Sigmoid colon (tissue), 7 donors: Measurements from ENCODE around the gene NOX5. TPM values are rescaled to one million over a fixed set of nuclear protein-coding genes. Genes with fewer than 3 reads are reported as not detected.
"Not testable (repeated sequence)": the region's sequence is repeated elsewhere in the genome, so short reads cannot be mapped to it uniquely, and the experiment has no call there.

Experiments
- DNase-seq: peaks from one replicate; pipeline ENCODE4 v3.0.0-alpha.2; 2019
- H3K27ac ChIP-seq, 4 donors: fragments of 200-600 bp; sonication (generic); one replicate each; pipeline ENCODE4 v1.5.1; 2016 to 2019; ENCODE audit warnings: mild to moderate bottlenecking in 1 of 4
- H3K27me3 ChIP-seq, 3 donors: fragments of 200-600 bp; sonication (generic); one replicate each; pipeline ENCODE4 v1.5.1; 2019; ENCODE audit warnings: mild to moderate bottlenecking in 1 of 3
- H3K36me3 ChIP-seq, 4 donors: fragments of 200-600 bp; sonication (generic); one replicate each; pipeline ENCODE4 v1.5.1; 2016 to 2019
- H3K4me1 ChIP-seq, 4 donors: fragments of 200-600 bp; sonication (generic); one replicate each; pipeline ENCODE4 v1.5.1; 2017 to 2019
- H3K4me3 ChIP-seq, 4 donors: fragments of 200-600 bp; sonication (generic); one replicate each; pipeline ENCODE4 v1.5.1; 2017 to 2019; ENCODE audit warnings: mild to moderate bottlenecking in 2 of 4, moderate library complexity in 1 of 4
- H3K9me3 ChIP-seq, 4 donors: fragments of 200-600 bp in 3 of 4; sonication (generic) in 3 of 4; one replicate each; pipeline versions ENCODE4 v1.5.1 to v1.6.1; 2013 to 2019
- CTCF ChIP-seq, 4 experiments: fragments of 450-650 bp in 3 of 4; fragments of 200-600 bp in 1 of 4; IDR thresholded peaks; one replicate each; pipeline ENCODE4 v1.5.1; 2016 to 2019; ENCODE audit warnings: antibody characterized with exemption in 4 of 4, mild to moderate bottlenecking in 3 of 4, moderate library complexity in 2 of 4
- EP300 ChIP-seq, 4 donors: sonication (generic); formaldehyde crosslinking; IDR thresholded peaks; one replicate each; pipeline ENCODE4 v1.6.1; 2017; ENCODE audit warnings: antibody characterized with exemption in 4 of 4
- POLR2A ChIP-seq, 2 donors: fragments of 450-650 bp; IDR thresholded peaks; one replicate each; pipeline ENCODE4 v1.6.1; 2016; ENCODE audit warnings: antibody characterized with exemption in 2 of 2, mild to moderate bottlenecking in 2 of 2, moderate library complexity in 2 of 2
- POLR2AphosphoS5 ChIP-seq, 4 donors: sonication (generic); formaldehyde crosslinking; IDR thresholded peaks; one replicate each; pipeline ENCODE4 v1.6.1; 2017; ENCODE audit warnings: antibody characterized with exemption in 4 of 4
- WGBS, 2 donors: extraction: QIAGEN DNeasy Blood & Tissue Kit; methylation state at CpG; one replicate each; pipeline ENCODE4 v1.1.7; 2013; 5-methylcytosine and 5-hydroxymethylcytosine counted together
- intact Hi-C: fragments of 100-400 bp; cut with DNase I; formaldehyde crosslinking; loops from one replicate; pipeline ENCODE4 v1.15.1; 2023
- polyA plus RNA-seq, 3 donors: library from polyadenylated mRNA; stranded (reverse); fragments of 200-250 nt; gene quantifications; one replicate each; pipeline ENCODE4 v1.2.3, GENCODE V29; 2013
- total RNA-seq, 4 donors: library from RNA; depleted of rRNA; stranded (reverse); fragments of >200 nt; gene quantifications; one replicate each; pipeline ENCODE4 v1.1.0, GENCODE V29; 2016
- donor health status: healthy with polysubstance abuse.
- donor health status: Bipolar disorder and iron deficiency.
- donor health status: healthy.

Gene NOX5
- total and polyA plus RNA-seq, 7 donors: 0.16 to 0.49 (median 0.36) TPM; not detected in 4

- Histone ChIP-seq H3K27me3 (peaks cover 0 to 10% (median 2%) of the 10 kb centered on the region in 3 donors), H3K9me3 (peaks cover 0 to 3% (median 0%) of the 10 kb centered on the region in 4 donors), H3K4me3 (no peak overlapping the region), H3K4me1 (no peaks in the 10 kb centered on the region), H3K36me3 (no peaks in the 10 kb centered on the region), H3K27ac (no peak overlapping the region)
- intact Hi-C loops: loop anchor here (10.0 kb wide), 1 partner anchor 87 kb away; no protein-coding TSS in a partner anchor
- TF ChIP-seq CTCF (IDR thresholded peaks at IDR 0.05): no peak
- TF ChIP-seq POLR2AphosphoS5 (IDR thresholded peaks at IDR 0.05): no peak
- TF ChIP-seq EP300 (IDR thresholded peaks at IDR 0.05): no peak
- TF ChIP-seq POLR2A (IDR thresholded peaks at IDR 0.05): no peak
- 92 to 93% methylated on average over 3 of the region's 3 CpGs for WGBS, 2 donors
- DNase-seq: peak; percentile 3
These were observed 53.7 kb downstream of the NOX5 start for GRCh38 chr15:69068157-69068556.

GRCh38 chr15:69069290-69069689 is 54.8 kb downstream of the NOX5 start:
- H3K27ac ChIP-seq, DNase-seq, H3K4me3 ChIP-seq, H3K4me1 ChIP-seq, H3K9me3 ChIP-seq, H3K36me3 ChIP-seq: not testable (repeated sequence)
- peaks cover 2 to 21% (median 8%) of the 10 kb centered on the region in 3 donors for H3K27me3 ChIP-seq
- intact Hi-C loops: loop anchor here (10.0 kb wide), 1 partner anchor 86 kb away; no protein-coding TSS in a partner anchor

GRCh38 chr15:69069996-69070395 is 55.5 kb downstream of the NOX5 start:
- Histone ChIP-seq H3K36me3 (no peaks in the 10 kb centered on the region), H3K27me3 (peaks cover 2 to 28% (median 12%) of the 10 kb centered on the region in 3 donors), H3K4me3 (no peak overlapping the region), H3K9me3 (peaks cover 0 to 3% (median 0%) of the 10 kb centered on the region in 4 donors), H3K27ac (no peak overlapping the region), H3K4me1 (peaks cover 0 to 14% (median 11%) of the 10 kb centered on the region in 4 donors)
- 91 to 93% methylated on average over 7 of the region's 7 CpGs for WGBS, 2 donors
- intact Hi-C loops: loop anchor here (10.0 kb wide), 1 partner anchor 85 kb away; no protein-coding TSS in a partner anchor
- peak; percentile 8 for DNase-seq
- TF ChIP-seq CTCF (IDR thresholded peaks at IDR 0.05) (no peak), POLR2A (IDR thresholded peaks at IDR 0.05) (no peak), POLR2AphosphoS5 (IDR thresholded peaks at IDR 0.05) (no peak), EP300 (IDR thresholded peaks at IDR 0.05) (no peak)

- H3K27ac ChIP-seq: no peak overlapping the region
- H3K27me3 ChIP-seq: peaks cover 2 to 32% (median 12%) of the 10 kb centered on the region in 3 donors
- no peak overlapping the region for H3K4me3 ChIP-seq
- TF ChIP-seq CTCF (IDR thresholded peaks at IDR 0.05) (no peak), EP300 (IDR thresholded peaks at IDR 0.05) (no peak), POLR2AphosphoS5 (IDR thresholded peaks at IDR 0.05) (no peak), POLR2A (IDR thresholded peaks at IDR 0.05) (no peak)
- intact Hi-C loops: no loop called here
- WGBS, 2 donors: 87 to 89% methylated on average over 1 of the region's 1 CpG
- H3K36me3 ChIP-seq: no peaks in the 10 kb centered on the region
- no peak for DNase-seq
- peaks cover 0 to 15% (median 11%) of the 10 kb centered on the region in 4 donors for H3K4me1 ChIP-seq
- H3K9me3 ChIP-seq: peaks cover 0 to 3% (median 0%) of the 10 kb centered on the region in 4 donors
These were observed 55.9 kb downstream of the NOX5 start for GRCh38 chr15:69070396-69070795.

- peak; percentile 39 for DNase-seq
- Histone ChIP-seq H3K4me3 (no peak overlapping the region), H3K9me3 (peaks cover 0 to 3% (median 0%) of the 10 kb centered on the region in 4 donors), H3K27ac (no peak overlapping the region), H3K4me1 (peaks cover 0 to 15% (median 11%) of the 10 kb centered on the region in 4 donors), H3K27me3 (peaks cover 2 to 34% (median 12%) of the 10 kb centered on the region in 3 donors), H3K36me3 (no peaks in the 10 kb centered on the region)
- WGBS, 2 donors: 90 to 93% methylated on average over 5 of the region's 5 CpGs
- intact Hi-C loops: no loop called here
- TF ChIP-seq POLR2A (IDR thresholded peaks at IDR 0.05) (no peak), CTCF (IDR thresholded peaks at IDR 0.05) (no peak), EP300 (IDR thresholded peaks at IDR 0.05) (no peak), POLR2AphosphoS5 (IDR thresholded peaks at IDR 0.05) (no peak)
These were observed 56.8 kb downstream of the NOX5 start for GRCh38 chr15:69071260-69071659.
